Activated CD4-positive, alpha-beta T cell treated with anti-CD3 and anti-CD28 coated beads, Interleukin-2, amount 50 U/mL, for 4 hours (primary cell): ENCODE data around the gene SLC45A3.

Source experiments
- DNase-seq, 2 experiments: peaks; one replicate each; pipeline ENCODE4 v3.0.0-alpha.2; 2020

Gene SLC45A3

DNA sequence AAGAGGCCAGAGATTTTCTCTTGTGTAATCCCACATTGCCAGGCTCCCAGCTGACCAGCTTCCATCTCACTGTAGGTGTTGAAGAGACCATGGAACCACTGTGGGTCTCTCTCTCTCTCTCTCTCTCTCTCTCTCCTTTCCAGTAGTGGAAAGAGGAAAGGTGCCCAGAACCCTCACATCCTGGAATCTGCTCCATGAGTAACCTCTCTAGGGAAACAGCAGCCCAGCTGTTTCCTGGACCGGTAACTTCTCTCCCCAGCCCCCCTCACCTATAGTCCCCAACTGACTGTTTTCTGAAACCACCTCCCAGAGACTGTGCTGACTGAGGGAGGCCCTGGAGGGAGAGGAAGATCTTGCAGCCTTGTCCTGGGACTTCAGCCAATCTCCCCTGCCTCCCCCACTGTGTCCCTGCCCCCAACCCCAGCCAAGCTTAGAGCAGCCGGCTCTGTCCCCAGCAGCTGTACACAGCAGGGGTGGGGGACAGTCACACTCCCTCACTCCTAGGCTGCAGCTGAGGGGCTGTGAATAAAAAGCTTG lies 20.6 kb upstream of the SLC45A3 start:
- no peak for DNase-seq

DNA sequence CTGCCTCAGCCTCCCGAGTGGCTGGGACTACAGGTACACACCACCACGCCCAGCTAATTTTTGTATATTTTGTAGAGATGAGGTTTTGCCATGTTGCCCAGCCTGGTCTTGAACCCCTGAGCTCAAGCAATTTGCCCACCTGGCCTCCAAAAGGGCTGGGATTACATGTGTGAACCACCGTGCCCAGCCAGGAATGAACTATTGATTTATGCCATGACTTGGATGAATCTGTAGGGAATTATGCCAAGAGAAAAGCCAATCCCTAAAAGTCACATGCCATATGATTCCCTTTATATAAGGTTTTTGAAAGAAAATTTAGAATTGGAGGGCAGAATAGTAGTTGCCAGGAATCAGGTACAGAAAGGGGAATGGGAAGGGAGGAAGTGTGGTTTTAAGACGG lies 19.1 kb upstream of the SLC45A3 start:
- DNase-seq = no peak

DNA sequence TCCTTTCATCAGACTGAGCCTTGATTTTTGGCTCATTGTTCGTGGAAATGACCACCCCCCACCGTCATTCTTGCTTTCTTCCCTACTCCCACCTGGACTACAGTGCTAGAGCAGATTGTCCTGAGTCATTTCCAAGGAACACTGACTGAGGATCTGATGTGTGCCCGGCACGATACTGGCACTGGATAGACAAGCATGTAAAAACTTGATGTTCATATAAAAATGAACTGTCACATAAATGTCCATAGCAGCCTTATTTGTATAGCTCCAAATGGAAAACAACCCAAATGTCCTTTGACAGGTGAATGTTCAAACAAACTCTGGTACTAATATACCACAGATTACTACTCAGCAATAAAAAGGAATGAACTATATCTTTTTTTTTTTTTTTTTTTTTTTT lies 18.6 kb upstream of the SLC45A3 start:
- no peak for DNase-seq

DNA sequence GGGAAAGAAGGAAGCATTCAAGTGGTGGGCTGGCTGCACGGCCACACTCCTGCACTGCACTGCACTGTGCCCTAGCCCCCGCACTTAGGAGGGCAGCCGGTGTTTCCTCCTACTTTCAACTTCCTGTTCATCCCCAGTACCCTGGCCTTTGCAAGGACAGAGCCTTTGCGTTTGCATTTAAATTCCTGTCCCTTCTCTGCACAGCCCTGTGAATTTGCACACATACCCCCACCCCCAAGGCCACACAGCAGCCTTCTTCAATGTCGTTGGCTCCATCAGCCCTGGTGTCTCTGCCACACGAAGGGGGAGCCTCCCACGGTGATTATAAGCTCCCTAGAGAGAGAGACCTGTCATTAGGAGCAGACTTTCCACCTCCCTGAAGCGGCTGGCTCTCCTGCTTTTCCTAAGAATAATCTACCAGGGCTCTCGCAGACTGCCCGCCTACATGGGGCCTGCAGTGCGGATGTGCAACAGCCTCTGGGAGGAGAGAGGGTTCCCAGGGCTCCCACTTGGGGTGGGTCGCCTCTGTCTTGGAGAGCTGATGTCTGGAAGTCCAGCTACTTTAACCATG lies 13.2 kb upstream of the SLC45A3 start:
- no peak for DNase-seq

DNA sequence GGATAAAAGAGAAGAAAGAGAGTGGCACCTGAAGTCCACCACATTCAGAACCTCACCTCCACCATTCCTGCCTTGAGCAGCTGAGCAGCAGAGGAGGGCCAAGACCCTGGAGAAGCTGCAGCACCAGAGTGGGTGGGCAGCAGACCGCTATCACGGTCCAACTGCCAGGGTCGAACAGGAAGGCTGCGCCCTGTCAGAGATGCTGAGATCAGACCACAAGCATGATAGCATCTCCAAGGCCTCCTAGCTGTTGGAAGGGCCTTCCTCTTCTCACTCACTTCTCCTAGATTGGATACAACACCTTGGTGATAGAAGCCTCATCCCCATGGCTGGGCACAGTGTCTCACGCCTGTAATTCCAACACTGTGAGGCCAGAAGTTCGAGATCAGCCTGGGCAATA lies 12.1 kb upstream of the SLC45A3 start:
- DNase-seq = no peak

DNA sequence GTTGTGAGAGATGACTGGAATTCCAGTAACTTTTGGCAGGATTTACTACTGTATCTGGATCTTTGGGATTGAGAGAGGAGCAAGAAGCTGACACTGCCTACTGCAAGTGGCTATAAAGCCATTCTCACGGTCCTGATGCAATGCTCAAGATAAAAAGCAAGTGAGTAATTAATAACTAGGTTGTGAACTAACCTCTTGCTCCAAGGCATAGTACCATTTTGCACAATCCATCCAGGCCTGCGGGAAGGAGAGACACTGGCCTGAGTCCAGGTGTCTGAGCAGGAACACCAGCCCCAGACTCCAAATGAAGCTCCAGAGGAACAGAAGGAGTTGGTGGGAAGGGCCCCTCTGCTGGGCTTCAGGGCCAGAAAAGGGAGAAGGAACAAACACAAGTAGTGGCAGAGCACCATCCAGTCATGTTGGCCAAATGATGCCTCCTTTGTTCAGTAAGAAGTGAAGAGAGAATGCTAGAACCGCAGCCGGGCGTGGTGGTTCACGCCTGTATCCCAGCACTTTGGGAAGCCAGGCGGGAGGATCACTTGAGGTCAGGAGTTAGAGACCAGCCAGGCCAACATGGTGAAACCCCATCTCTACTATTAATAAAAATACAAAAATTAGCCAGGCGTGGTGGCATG lies 9.9 kb upstream of the SLC45A3 start:
- DNase-seq = no peak

DNA sequence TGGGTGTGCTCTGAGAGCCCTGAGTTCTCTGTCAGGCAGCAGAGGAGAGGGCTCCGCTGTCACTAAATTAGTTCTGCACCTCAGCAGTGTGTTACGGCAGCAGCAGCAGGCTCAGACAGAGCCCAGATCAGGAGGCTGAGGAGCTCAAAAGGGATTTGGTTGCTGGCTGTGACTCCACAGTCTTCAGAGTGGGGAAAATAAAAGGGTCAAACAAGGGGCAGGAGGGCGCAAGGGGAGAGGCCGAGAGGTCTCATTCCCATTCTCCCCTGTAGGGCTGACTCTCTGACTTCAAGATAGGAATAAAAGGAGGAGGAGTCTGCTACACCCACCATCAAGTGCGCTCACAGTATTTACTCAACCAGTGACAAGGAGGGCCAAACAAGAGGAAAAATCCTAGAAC lies 9.2 kb upstream of the SLC45A3 start:
- DNase-seq = no peak

DNA sequence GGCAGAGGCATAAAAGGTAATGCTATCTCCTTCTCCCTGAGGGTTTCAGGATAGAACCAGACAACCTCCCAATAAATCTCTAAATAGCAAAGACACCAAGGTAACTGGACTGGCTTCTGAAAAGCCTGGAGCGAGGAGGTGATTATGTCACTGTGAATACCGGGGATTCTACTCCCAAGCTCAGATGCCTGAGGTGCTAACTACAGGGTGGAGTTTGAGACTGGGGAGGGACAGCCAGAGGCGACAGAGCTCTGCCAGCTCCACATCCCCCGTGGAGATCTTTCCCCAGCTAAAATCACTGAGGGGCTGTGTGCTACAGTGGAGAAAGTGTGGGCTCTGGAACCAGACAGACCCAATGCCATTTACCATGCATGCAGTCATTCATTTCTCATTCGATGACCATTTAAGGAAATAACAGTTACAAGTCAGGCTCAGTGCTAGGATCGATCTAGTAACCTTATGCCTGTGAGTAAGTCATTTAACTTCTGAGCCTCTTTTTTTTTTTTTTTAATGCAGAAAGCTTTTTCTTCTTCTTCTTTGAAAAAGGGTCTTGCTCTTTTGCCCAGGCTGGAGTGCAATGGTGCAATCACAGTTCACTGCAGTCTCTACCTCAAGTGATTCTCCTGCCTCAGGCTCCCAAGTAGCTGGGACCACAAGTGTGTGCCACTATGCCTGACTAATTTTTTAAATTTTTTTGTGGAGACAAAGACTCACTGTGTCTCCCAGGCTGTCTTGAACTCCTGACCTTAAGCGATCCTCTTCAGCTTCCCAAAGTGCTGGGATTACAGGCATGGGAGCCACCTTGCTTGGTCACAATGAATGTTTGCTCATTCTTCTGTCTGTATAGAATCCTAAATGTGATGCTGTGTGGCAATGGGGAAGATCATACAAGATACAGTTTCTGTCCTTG lies 8.1 kb upstream of the SLC45A3 start:
- DNase-seq = no peak

DNA sequence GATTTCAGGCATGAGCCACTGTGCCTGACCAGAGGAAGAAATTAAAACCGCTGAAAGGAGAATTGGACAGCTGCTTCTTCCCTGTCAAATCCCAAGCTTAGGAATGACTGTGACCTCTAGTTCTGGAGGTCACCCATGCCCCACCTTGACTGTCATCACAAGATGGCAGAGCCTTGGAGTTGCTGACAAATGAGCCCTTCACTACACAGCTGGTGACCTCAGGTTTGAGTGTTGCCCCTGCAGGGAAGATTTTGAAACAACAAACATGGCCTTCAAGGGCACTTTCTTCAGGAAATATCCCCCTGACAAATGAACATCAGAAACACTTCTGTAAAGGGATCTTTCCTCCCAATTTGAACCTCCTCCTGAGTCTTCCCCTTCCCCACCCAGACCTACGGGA lies 6.9 kb upstream of the SLC45A3 start:
- DNase-seq = no peak

DNA sequence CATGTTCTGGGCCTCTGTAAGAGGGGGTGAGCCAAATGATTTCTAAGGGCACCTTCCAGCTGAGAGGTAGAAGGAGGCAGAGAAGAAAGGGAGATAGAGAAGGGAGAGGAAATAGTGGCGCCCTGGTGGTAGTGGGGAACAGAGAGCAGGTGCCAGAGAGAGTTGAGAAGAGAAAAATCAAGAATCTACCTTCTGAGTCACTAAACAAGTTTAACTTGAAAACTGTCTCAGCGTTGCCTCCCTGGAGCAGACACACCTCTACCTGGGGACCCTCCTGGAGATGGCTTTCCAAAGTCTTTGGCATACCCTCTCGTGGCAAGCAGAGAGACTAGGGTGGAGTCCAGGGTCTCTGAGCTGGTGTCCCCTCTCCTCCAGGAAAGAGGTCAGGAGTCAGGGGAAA lies 1.1 kb upstream of the SLC45A3 start:
- no peak for DNase-seq

DNA sequence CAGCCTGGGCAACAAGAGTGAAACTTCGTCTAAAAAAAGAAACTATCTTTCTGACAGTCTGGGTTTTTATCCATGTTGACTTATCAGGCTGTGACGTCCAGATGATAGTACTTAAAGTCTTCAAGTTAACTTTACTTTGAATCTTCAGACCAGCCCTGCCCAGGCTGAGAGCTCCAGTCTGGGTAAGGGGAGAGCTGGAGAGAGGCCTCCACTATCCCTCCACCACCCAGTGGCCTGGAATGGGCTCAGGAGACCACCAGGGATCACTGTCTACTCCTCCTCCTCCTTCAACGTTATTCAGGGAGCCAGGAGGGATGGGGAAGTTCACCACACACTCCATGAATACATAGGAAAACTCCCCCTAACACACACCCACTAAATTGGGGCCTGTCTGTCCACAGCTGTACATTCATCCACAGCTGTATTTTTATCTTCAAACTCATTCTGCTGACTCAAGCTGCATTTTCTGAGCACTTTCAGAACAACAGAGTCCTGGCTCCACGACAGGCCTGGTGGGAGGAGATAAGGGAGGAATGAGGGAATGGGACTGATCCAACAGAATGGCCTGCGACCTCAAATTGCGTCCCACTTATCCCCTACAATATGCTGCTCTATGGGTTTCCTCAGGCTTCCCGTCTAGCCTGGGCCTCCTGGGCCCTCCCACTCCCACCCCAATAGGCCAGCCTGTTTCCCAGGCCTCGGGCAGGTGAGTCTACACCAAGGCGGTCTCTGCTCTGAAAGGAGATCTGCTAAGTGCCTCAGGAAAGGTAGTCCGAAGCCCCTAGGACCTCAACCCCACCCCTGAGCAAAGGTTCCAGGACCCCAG lies 1.8 kb downstream of the SLC45A3 start:
- DNase-seq = no peak

DNA sequence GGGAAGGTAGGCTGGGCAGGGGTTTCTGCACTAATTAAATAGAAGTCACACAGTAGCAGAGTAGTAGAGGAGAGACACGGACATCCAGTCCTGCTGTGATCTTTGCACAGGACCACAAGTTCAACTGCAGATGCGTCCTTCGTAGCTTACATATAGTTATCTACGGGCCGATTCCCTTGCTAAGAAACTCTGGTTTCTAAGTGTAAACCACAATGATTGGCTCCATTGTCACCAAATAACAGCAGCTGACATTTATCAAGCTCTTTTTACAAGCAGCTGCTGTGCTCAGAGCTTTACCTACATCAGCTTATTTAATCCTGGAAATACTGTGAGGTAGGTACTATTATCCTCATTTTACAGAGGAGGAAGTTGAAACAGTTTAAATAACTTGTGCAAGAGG lies 3.1 kb downstream of the SLC45A3 start:
- no peak for DNase-seq

DNA sequence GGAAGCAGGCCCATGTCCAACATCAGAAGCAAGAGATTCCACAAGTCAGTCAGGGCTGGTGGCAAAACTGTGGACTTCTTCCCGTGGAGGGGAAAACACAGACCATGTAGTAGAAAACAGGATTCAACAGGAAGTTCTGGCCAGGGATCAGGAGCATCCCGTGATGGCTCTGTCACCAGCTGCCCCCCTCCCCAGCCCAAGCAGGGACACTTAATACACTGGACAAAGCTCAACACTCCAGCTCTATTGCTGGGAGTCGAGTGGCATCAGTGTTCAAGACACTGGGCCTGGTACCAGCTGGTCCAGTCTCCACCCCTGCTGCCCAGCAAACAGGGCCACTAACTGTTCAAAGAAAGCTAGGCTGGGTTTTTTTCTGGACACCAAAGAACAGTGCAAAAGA lies 3.7 kb downstream of the SLC45A3 start:
- DNase-seq = no peak

DNA sequence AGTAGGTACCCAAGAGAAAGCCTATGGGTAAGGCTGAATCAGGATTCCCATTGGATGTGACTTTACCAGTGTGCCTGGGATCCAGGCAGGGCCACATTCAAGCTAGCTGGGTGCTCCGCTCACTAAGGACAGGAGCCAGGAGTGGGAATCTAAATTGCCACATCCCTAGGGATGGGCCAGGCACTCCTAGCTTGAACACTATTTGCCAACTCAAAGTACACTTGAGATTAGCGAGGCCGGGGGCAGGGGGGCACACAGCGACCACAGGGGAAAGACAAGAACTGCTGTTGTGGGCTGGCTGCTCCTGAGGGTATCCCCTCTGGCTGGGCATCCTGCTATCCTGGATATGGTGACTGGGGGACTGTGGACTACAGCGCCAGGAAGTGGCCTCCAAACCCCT lies 4.3 kb downstream of the SLC45A3 start:
- no peak for DNase-seq

DNA sequence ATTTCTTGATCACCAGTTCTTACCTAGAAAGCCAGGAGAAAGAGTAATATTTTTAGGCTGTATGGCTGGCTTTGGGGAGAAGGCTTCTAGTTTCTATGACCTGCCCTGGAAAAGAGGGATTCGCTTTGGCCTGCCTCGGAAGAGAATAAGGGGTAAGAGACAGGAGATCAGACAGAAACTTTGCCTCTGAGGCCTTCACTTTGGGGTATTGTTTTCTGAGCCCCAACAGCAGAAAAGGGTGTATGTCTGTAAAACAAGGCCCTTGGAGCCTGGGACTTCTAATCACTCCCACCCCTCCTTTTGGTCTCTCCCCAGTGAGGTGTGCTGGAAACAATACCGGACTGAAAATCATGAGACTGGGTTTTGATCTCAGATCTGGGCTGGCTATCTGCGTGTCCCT lies 5.1 kb downstream of the SLC45A3 start:
- DNase-seq = no peak

DNA sequence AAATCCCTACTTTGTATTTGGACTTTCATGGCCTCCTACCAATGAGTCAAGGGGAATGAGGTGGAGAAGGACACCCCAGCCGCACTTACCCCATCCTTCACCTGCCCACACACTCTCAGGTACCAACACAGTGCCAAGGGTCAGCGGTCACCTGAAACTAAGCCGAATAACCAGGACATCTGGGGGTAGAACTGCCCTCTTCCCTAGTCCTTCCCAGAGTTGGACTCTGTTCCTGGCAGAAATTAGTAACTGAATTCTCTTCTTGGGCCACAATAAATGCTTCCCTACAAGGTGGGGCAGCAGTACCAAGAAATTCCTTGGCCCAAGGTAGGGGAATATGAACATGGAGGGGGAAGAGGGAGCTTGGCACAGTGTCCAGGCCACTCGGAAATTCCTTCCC lies 7.3 kb downstream of the SLC45A3 start:
- no peak for DNase-seq

DNA sequence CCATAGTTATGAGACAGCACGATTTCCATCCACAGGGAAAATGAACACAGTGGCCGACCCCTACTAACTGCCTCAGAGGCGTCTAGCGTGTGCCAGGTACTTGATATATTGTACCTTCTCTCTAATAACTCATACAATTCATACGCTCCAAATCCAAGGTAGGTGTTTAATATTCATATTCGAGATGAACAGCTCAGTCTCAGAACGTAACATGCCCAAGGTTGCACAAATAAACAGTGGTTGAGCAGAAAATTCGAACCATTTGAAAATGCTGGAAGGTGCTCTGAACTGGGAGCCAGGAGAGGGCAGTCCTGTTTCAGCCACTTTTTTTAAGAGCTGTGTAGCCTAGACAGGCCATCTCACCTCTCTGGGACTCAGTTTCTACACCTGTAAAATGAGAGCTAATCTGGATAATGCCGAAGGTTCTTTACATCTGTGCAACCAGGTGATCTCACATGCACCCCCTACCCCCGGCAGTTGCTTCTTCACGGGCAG lies 7.9 kb downstream of the SLC45A3 start:
- DNase-seq = no peak

DNA sequence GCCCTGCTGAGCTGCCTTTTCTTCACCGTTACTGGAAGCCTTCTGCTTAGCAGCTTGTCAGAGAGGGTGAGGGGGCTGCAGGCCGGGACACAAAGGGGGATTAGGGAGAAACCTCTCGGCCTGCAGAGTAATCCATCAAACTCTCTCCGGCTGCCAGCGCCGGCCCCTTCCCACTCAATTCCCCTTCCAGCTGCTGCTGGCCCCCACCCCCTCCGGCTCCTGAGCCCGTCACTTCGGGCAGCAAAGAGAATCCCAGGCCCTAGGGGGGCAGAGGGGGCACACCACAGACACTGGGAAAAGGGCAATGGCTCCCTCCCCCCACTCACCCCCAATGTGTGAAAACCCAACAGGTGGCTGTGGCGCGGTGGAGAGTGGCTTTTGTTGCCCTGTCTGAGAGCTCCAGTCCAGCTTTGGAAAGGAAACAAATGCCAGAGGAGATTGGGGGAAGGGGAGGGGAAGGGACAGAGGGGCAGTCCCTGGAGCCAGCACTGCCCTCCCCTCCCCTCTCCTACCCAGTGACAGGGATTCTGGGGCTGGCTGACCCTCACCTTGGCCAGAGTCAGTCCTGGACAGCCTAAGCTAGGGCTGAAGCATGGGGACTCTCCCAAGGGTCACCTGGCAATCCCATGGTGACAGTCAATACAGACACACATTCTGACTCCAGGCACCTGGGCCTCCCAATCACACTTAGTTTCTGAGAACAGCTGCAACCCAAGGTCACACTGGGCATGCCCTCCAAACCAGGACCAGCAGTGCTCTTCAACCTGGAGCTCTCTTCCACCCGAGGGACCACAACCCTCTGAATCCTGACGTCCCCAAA lies 9.5 kb downstream of the SLC45A3 start:
- no peak for DNase-seq

DNA sequence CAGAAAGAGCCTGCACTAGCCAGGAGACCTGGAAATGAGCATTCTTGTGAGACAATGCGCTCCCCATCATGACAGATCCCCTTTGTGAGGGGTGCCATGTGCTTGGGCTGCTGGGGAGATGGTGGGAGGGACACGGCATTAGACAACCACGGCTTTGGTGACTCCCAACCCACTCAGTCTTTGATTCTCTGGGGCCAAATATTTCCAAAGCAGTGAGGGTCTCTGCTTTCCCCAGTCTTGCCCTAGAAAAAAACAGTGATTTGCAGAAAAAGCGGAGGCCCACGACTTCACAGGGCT lies 10.2 kb downstream of the SLC45A3 start:
- no peak for DNase-seq

DNA sequence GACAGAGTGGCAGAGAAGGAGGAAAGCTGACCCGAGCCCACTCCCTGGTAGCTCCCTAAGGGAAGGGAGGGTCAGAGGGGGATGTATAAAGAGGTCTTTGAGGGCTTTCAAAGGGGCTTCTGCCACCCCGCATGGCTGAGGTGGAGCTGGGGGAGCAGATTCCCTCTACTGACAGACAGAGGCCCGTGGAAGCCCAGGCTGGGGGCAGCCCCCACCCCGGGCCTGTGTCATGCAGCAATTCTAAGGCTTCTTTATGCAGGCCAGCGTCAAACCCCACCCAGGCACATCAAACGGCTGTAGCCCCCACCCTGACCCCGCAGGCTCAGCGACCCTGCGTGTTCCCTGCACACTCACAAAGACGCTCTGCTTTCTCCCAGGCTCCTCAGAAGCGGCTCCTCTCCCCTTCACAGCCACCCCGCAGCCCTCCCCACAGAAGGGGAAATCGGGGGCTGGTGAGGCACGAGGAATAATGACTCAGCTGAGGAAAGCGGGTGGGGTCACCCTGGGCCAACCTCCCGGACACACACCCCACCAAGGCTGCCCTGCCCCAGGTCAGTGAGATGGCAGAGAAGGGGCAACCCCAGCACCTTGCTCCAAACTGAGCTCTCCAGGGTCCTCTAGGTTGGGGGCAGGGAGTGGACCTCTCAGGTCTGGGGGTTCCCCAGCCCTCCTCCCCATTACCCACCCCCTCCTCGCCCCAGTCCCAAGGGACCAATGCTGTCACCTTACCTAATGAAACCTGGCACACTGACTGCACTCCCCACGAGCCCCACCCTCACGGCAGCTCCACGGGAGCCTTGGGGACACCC lies 10.8 kb downstream of the SLC45A3 start:
- DNase-seq = no peak

DNA sequence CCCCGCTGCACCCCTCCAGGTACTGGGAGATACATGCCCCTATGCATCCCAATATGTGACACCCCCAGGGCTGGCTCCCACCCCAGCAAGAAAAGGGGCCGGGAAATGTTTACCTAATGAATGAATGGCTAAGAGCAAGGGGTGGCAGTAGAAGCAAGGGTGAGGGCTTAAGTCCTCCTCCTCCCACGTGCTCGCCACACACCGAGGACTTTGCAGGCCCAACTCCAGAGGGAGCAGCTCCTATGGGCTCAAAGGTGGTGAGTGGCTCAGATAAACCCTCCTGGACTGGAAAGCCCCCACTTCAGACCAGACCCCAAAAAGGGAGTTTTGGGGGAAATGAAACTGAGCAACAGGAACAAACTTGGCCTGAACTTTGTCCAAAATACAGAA lies 11.4 kb downstream of the SLC45A3 start:
- DNase-seq = no peak
